Mesodermal cell (in vitro differentiated cells): ENCODE data around the gene SCNN1A.
A peak's percentile ranks its signal among the peaks of the same experiment; 100 is the strongest.
"Not testable (repeated sequence)": the region's sequence is repeated elsewhere in the genome, so short reads cannot be mapped to it uniquely, and the experiment has no call there.

Experiments used
- H3K27ac ChIP-seq: 2 replicates; pipeline ENCODE4 v1.7.0; 2013; ENCODE audit warnings: mild to moderate bottlenecking, low read depth, low read length, moderate library complexity; ENCODE audit not compliant: severe bottlenecking
- H3K36me3 ChIP-seq: 2 replicates; pipeline ENCODE4 v1.7.1; 2013; ENCODE audit warnings: mild to moderate bottlenecking, low read length, moderate library complexity; ENCODE audit not compliant: control insufficient read depth, insufficient read depth
- H3K4me1 ChIP-seq: one replicate; pipeline ENCODE4 v1.7.1; 2013; ENCODE audit warnings: mild to moderate bottlenecking, low read length; ENCODE audit not compliant: insufficient read depth, control insufficient read depth, poor library complexity, severe bottlenecking
- H3K4me3 ChIP-seq: 2 replicates; pipeline ENCODE4 v1.7.0; 2013; ENCODE audit warnings: low read length, control low read depth, mild to moderate bottlenecking; ENCODE audit not compliant: insufficient read depth, poor library complexity, severe bottlenecking; ENCODE audit errors: extremely low read depth
- H3K9me3 ChIP-seq: 2 replicates; pipeline ENCODE4 v1.7.1; 2013; ENCODE audit warnings: mild to moderate bottlenecking, low read length, moderate library complexity; ENCODE audit not compliant: control insufficient read depth
- WGBS, 2 experiments: methylation state at CpG; one replicate each; pipeline ENCODE4 v1.1.5; 2013; ENCODE audit warnings: missing lambda C conversion rate in 2 of 2; ENCODE audit not compliant: insufficient coverage in 2 of 2; 5-methylcytosine and 5-hydroxymethylcytosine counted together

The SCNN1A gene

GRCh38 chr12:6345319-6346091 is 29.9 kb downstream of the SCNN1A start:
- Histone ChIP-seq H3K27ac (no peak overlapping the region), H3K9me3 (no peaks in the 10 kb centered on the region), H3K36me3 (no peaks in the 10 kb centered on the region), H3K4me1 (peaks cover 21% of the 10 kb centered on the region), H3K4me3 (no peak overlapping the region)
- 90 to 93% methylated on average over 4 of the region's 10 CpGs for WGBS, 2 experiments

- not testable (repeated sequence) for H3K27ac ChIP-seq, H3K9me3 ChIP-seq, H3K4me3 ChIP-seq, H3K36me3 ChIP-seq
- peaks cover 34% of the 10 kb centered on the region for H3K4me1 ChIP-seq
- WGBS, 2 experiments, result 96 to 100% methylated on average over 4 to 5 of the region's 11 CpGs
These were observed 31.2 kb downstream of the SCNN1A start for GRCh38 chr12:6344101-6344660.

GRCh38 chr12:6343518-6343917 is 31.8 kb downstream of the SCNN1A start:
- peaks cover 41% of the 10 kb centered on the region for H3K4me1 ChIP-seq
- no CpG with 5 or more reads among the region's 5 CpGs for WGBS, 2 experiments
- peaks cover 13% of the 10 kb centered on the region for H3K36me3 ChIP-seq
- no peaks in the 10 kb centered on the region for H3K9me3 ChIP-seq
- no peak overlapping the region for H3K4me3 ChIP-seq
- H3K27ac ChIP-seq, result no peak overlapping the region

- Histone ChIP-seq H3K36me3 (peaks cover 24% of the 10 kb centered on the region), H3K4me1 (peaks cover 52% of the 10 kb centered on the region), H3K9me3 (no peaks in the 10 kb centered on the region), H3K4me3 (peak overlapping the region; percentile 95), H3K27ac (peak overlapping the region; percentile 72)
- WGBS, 2 experiments, result 50 to 53% methylated on average over 2 to 5 of the region's 7 CpGs
These were observed 33.0 kb downstream of the SCNN1A start for GRCh38 chr12:6342140-6342889.

- peak within 1 kb of the TSS; percentile 72 for H3K27ac ChIP-seq
- H3K4me1 ChIP-seq, result peaks cover 59% of the 10 kb centered on the region
- H3K4me3 ChIP-seq, result peak within 1 kb of the TSS; percentile 95
- 0 to 1% methylated on average over 19 to 20 of the region's 21 CpGs for WGBS, 2 experiments
- H3K36me3 ChIP-seq, result peaks cover 24% of the 10 kb centered on the region
- no peaks in the 10 kb centered on the region for H3K9me3 ChIP-seq
These were observed 33.8 kb downstream of the SCNN1A start, which contains the start of gene TNFRSF1A for GRCh38 chr12:6341417-6342139. TSS of gene TNFRSF1A (minus strand) at chr12:6342076. CDS start at chr12:6341814, 262 bp downstream.

GRCh38 chr12:6340745-6341416 is 34.5 kb downstream of the SCNN1A start:
- no peaks in the 10 kb centered on the region for H3K9me3 ChIP-seq
- peaks cover 24% of the 10 kb centered on the region for H3K36me3 ChIP-seq
- peak overlapping the region; percentile 95 for H3K4me3 ChIP-seq
- peaks cover 59% of the 10 kb centered on the region for H3K4me1 ChIP-seq
- 2% methylated on average over 14 of the region's 15 CpGs for WGBS, 2 experiments
- peak overlapping the region; percentile 72 for H3K27ac ChIP-seq

- H3K4me3 ChIP-seq, result peak overlapping the region; percentile 95
- no peaks in the 10 kb centered on the region for H3K9me3 ChIP-seq
- H3K27ac ChIP-seq, result peak overlapping the region; percentile 72
- H3K4me1 ChIP-seq, result peaks cover 62% of the 10 kb centered on the region
- peaks cover 26% of the 10 kb centered on the region for H3K36me3 ChIP-seq
- 9 to 16% methylated on average over 8 of the region's 9 CpGs for WGBS, 2 experiments
These were observed 35.2 kb downstream of the SCNN1A start for GRCh38 chr12:6340032-6340638.

GRCh38 chr12:6338955-6339354 is 36.4 kb downstream of the SCNN1A start:
- no peaks in the 10 kb centered on the region for H3K9me3 ChIP-seq
- H3K4me1 ChIP-seq, result peaks cover 73% of the 10 kb centered on the region
- peak overlapping the region; percentile 95 for H3K4me3 ChIP-seq

GRCh38 chr12:6338536-6338935 is 36.8 kb downstream of the SCNN1A start:
- not testable (repeated sequence) for H3K4me3 ChIP-seq, H3K27ac ChIP-seq, H3K9me3 ChIP-seq
- peaks cover 73% of the 10 kb centered on the region for H3K4me1 ChIP-seq
- 88 to 91% methylated on average over 1 to 4 of the region's 8 CpGs for WGBS, 2 experiments
- peaks cover 42% of the 10 kb centered on the region for H3K36me3 ChIP-seq

More at GRCh38 chr12:6338955-6339354, 36.4 kb downstream of the SCNN1A start:
- WGBS, 2 experiments, result 83 to 90% methylated on average over 2 to 3 of the region's 3 CpGs
- H3K36me3 ChIP-seq, result peaks cover 38% of the 10 kb centered on the region
- H3K27ac ChIP-seq, result no peak overlapping the region
